Measurements from ENCODE around the gene ERO1B. TPM values are rescaled to one million over a fixed set of nuclear protein-coding genes. Genes with fewer than 3 reads are reported as not detected.
"Not testable (repeated sequence)": the region's sequence is repeated elsewhere in the genome, so short reads cannot be mapped to it uniquely, and the experiment has no call there.

ERO1B gene, protein sequence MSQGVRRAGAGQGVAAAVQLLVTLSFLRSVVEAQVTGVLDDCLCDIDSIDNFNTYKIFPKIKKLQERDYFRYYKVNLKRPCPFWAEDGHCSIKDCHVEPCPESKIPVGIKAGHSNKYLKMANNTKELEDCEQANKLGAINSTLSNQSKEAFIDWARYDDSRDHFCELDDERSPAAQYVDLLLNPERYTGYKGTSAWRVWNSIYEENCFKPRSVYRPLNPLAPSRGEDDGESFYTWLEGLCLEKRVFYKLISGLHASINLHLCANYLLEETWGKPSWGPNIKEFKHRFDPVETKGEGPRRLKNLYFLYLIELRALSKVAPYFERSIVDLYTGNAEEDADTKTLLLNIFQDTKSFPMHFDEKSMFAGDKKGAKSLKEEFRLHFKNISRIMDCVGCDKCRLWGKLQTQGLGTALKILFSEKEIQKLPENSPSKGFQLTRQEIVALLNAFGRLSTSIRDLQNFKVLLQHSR
- total RNA-seq (2014; rRNA removed; shearing (Covaris generic)): 3.2 and 4.2 TPM in 2 replicates

DNA sequence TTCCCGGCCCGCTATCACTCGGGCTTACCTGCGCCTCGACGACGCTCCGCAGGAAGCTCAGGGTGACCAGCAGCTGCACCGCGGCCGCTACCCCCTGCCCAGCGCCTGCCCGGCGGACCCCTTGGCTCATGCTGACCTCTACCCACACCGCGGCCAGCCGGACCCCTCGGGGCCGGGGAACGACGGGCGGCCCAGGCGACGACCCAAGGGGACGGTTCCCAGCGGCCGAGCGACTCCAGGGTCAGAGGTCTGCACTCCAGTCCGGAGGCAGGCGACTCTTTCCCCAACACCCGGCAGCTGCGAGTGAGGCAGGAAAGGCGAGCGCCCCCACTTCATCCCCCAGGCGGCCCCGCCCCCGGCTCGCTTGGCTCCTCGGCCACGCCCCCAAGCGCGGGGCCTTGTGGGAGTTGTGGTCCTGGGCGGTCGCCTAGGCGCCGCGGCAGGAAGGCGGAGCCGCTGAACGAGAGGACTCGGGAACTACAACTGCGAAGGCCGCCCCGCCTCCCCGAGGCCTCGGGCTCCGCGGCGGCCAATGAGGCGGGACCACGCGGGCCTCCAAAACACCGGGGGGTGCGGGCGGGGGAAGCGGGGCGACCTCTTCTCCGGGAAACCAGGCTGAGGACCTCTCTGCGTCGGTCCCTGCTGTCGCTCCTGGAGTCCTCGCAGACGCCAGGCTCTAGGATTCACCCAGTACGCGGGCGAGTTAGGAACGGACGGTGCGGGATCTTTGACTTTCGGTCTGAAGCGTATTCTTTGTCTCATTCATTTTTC is at the start of gene ERO1B:
TSS of gene ERO1B (minus strand) at position 305 of the 771 bp plus-strand sequence. CDS start at position 130, 175 bp downstream.
- peak; percentile 93 for DNase-seq (ENCODE audit: low spot score)

DNA sequence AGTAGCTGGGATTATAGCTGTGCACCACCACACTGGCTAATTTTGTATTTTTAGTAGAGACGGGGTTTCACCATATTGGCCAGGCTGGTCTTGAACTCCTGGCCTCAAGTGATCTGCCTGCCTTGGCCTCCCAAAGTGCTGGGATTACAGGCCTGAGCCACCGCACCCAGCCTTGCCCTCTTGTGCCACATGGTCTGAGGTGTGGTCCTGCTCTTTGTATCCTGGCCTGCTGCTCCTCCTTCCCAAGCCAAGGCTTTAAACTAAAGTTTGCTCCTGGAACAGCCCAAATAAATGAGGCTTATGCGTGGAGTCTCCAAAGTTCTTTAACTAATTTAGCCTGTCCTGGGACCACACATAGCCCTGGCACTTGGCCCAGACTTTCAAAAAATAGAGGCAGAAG is 49.7 kb upstream of the ERO1B start:
- not testable (repeated sequence) for DNase-seq (ENCODE audit: low spot score)

DNA sequence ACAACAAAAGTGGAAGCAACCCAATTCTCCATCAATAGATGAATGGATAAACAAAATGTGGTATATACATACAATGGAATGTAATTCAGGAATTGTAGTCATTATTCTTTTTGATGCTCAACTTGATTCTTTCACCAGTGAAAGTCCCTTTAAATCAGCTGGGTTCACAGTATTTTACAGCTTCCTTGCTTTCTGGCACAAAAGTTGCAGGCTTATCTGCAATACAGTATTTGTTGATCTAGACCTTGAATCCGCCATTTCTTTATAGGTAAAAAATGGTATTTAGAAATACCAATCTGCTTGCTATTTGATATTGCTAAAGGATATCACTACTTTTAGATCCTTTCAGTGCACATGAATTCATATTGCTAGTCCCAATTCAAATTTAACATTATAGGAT is 44.7 kb upstream of the ERO1B start:
- DNase-seq (ENCODE audit: low spot score): no peak

DNA sequence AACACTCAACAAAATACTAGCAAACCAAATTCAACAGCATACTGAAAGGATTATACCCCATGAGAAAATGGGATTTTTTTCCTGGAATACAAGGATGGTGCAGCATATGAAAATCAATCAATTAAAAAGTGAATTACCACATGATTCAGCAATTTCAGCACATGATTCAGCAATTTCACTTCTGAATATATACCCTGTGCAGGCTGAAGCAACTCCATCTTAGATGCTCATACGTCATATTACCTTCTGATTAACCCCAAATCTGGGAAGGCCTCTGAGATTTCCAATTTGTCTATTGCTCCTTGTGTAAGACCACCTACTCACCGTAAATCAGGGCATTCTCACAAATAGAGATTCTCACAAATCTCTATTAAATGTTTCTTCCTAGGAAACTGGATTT is 43.8 kb upstream of the ERO1B start:
- no peak for DNase-seq (ENCODE audit: low spot score)

DNA sequence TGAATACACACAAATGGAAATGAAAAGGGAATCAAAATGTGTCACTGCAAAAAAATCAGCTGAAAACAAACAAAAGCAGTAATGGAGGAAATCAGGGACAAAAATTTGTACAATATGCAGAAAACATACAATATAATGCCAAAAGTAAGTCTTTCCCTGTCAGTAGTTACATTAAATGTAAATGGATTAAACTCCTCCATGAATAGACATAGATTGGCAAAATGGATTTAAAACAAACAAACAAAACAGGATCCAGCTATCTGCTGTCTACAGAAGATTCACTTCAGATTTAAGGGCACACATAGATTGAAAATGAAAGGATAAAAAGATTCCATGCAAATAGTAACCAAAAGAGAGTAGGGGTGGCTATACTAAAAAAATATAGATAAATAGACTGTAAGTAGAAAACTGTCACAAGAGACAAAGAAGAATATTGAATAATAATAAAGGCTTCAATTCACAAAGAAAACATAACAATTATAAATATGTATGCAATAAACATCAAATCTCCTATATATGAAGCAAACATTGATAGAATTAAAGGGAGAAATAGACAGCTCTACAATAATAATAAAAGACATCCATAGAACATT is 42.2 kb upstream of the ERO1B start:
- no peak for DNase-seq (ENCODE audit: low spot score)

DNA sequence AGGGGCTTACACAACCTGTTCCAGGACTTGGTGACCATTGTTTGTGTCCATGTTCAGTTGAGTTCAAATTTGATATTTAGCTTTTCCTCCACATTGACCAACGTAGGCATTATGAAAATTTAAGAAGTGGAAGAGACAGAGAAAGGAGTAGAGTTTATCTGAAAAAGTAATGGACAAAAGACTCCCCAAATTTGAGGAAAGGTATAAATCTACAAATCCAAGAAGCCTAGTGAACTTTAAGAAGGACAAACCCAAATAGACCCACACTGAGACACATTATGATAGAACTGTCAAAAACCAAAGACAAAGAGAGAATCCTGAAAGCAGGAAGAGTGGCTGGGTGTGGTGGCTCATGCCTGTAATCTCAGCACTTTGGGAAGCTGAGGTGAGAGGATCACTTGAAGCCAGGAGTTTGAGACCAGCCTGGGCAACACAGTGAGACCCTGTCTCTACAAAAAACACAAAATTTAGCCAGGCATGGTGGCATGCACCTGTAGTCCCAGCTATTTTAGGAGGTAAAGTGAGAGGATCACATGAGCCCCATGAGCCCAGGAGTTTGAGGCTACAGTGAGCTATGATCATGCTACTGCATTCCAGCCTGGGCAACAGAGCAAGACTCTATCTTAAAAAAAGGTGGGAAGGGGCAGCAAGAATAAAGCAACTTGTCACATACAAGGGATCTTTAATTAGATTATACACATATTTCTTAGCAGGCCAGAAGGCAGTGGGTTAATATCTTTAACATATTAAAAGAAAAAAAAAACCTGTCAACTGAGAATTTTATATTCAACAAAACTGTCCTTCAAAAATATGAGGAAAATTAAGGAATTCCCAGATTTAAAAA is 41.0 kb upstream of the ERO1B start:
- DNase-seq (ENCODE audit: low spot score): no peak

DNA sequence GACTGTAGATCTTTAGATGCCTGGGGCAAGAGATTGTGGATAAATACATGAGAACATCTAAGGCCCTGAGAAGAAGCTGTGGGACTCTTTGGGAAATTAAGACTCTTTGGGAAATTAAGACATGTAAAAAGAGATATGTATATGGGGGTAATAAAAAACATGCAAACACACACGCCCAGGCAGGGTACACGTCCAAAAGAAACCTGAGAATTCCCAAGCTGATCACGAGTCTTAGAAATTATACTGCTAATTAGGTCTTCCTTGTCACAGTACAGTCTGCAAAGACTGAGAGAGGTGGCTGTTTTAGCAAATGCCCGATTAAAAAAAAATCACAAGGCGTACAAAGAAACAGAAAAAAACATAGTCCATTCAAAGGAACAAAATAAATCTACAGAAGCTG is 39.3 kb upstream of the ERO1B start:
- DNase-seq (ENCODE audit: low spot score): no peak

DNA sequence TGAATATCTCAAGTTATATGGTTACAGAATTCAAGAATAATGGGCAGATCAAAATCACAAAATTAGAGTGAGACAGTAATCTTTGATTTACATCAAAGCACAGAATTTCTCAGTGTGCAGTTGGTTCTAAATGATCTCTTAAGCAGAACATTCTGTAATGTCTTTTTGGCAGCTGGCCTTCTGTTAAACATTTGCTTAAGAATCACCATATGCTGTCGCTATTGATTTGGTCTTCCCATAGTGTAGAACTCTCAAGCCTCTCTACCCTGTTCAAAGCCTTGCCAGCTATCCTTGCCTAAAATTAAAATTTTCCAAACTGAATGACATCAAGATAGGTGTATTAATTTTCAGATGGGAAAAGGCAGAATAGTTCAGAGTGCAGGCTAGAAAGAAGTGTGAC is 38.9 kb upstream of the ERO1B start:
- no peak for DNase-seq (ENCODE audit: low spot score)

DNA sequence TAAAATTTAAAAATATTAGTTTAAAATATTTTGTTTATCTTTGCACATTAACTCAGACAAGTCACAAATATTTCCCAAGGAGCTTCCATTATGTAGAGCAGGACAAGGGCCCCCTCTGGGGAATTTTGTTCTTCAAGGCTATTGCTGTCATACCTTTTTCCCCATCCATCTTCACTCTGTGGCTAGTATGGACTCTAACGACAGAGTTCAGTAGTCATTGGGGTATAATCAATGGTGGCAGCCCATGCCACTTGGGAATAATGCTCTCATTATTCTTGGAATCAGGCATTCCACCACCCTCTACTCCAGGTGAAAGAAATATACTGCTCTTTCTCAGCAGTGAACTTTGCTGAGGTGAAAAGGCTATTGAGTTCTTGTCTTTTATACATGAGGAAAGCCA is 38.5 kb upstream of the ERO1B start:
- DNase-seq (ENCODE audit: low spot score): no peak

DNA sequence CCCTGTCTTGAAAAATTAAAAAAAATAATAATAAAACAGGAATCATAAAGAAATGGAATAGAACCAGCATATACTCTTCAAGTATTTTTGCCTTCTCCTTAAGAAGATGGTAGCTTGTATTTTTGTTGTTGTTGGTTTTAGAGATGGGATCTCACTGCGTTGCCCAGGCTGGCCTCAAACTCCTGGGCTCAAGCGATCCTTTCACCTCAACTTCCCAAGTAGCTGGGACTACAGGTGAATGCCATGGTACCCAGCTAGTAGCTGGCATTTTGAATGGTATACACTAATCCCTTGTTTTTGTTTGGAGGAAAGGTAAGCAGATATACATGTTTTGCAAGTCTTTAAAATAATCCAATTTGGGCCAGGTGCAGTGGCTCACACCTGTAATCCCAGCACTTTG is 34.7 kb upstream of the ERO1B start:
- DNase-seq (ENCODE audit: low spot score): no peak

DNA sequence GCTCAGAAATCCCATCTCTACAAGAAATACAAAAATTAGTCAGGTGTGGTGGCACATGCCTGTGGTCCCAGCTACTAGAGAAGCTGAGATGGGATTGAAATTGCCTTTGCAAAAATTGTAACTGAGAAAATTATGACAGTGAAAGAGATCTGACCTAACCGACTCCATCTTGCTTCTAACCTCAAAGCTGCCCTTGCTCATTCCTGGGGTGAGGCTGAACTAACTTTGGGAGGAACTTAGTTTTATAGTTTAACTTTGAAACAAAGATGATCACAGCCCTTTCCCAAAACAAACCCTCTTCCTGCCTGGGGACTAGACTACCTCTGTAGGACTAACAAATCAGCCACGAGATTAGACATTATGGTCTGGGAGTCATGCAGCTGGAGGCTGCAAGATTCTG is 33.8 kb upstream of the ERO1B start:
- DNase-seq (ENCODE audit: low spot score): no peak

DNA sequence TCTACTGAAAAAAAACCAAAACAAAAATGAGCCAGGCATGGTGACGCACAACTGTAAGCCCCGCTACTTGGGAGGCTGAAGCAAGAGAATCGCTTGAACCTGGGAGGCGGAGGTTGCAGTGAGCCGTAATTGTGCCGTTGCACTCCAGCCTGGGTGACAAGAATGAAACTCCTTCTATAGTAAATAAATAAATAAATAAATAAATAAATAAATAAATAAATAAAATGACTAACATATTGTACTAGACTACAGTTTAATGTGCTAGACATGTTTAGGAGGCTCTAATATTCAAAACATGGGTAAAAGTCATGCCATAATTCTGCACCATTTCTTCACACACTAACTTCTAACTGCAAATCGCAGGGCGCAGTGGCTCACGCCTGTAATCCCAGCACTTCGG is 33.3 kb upstream of the ERO1B start:
- DNase-seq (ENCODE audit: low spot score): no peak

DNA sequence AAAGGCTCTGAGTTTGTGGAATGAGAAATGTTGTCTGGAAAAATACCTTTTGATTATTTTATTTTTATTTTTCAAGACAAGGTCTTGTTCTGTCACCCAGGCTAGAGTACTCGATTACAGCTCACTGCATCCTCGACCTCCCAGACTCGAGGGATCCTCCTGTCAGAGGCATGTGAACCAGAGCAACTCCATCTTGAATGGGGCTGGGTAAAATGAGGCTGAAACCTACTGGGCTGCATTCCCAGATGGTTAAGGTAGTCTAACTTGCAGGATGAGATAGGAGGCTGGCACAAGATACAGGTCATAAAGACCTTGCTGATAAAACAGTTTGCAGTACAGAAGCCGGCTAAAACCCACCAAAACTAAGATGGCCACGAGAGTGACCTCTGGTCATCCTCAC is 32.3 kb upstream of the ERO1B start:
- not testable (repeated sequence) for DNase-seq (ENCODE audit: low spot score)

DNA sequence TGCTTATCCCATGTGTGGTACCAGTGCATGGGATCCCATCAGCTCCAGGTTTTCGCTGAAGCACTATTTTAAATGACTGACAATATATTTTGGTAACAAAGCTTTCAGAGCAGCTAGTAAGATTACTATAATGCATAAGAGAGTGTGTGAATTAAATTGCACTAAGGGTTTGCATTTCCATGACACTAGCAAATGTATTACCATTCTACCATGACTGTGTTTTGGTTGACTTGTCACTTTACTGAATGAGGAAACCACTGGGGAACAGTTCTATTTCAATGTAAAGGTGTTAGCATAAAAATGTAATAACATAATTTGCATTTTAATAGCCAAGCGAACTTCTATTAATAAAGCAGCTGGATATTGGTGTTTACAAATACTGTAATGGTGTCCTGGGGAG is 31.7 kb upstream of the ERO1B start:
- no peak for DNase-seq (ENCODE audit: low spot score)

DNA sequence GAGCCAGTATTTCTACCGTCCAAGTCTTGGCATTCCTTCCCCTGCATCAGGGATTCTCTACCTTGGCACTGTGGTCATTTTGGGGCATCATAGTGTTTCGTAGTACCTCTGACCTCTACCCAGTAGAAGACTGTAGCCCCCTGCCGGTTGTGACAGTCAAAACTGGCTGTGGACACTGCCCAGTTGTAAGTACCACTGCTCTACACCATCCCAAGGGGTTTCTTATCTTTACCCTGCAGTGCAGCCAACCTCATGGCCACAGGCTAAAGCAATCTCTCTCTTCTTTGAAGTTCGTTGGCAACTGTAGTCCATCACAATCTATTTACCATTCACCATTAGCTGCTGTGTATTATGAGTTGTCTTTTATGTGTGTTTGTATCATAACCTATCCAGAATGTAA is 29.3 kb upstream of the ERO1B start:
- no peak for DNase-seq (ENCODE audit: low spot score)

DNA sequence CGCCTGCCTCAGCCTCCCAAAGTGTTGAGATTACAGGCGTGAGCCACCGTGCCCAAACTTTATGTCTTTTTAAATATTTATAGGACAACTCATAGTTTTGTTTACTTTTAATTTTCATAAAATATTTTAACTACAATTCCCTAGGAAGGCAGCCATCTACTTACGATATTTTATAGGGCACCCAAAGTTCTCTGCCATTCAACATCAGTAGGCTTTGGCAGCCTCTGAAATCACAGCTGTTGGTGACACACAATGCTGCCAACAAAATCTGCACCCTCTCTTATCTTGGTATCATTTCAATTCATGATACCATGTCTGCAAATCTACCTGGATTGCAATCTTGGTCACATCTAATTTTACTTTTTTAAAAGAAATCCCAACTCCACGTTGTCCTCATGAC is 27.1 kb upstream of the ERO1B start:
- DNase-seq (ENCODE audit: low spot score): no peak

DNA sequence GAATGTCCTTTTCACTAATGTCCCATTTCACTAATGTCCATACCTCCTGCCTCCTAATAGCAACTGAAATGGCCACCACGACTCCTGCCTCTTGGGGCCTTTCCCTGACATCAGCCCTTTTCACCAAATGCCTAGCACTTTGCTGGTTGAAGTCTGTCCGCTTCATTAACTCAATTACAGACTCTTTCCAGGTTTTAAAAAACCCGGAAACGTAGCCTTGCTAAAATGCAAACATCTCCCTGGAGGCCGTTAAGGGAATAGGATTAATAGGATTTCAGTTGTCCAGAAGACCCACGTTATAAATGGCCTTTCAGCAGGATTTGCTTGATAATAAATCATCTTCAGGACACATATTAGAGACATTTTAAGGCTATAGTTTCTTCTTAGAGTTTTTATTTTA is 25.7 kb upstream of the ERO1B start:
- no peak for DNase-seq (ENCODE audit: low spot score)

DNA sequence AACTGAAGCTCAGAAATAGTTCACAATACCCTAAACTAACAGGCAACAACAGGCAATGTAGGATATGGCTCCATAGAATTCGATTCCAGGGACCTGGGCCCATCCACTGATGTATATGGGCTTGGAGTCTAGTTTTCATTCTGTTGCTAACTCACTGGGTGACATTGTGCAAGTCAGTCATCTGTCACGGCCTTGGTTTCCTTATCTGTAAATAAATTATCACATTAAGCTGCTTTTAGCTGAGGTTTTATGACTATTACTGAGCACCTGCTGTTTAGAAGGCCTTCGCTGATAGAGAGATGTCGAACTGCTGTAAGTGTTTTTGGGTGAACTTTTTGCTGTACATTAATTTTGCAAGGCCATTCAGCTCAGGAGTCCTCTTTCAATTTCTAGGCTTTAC is 22.9 kb upstream of the ERO1B start:
- DNase-seq (ENCODE audit: low spot score): no peak

DNA sequence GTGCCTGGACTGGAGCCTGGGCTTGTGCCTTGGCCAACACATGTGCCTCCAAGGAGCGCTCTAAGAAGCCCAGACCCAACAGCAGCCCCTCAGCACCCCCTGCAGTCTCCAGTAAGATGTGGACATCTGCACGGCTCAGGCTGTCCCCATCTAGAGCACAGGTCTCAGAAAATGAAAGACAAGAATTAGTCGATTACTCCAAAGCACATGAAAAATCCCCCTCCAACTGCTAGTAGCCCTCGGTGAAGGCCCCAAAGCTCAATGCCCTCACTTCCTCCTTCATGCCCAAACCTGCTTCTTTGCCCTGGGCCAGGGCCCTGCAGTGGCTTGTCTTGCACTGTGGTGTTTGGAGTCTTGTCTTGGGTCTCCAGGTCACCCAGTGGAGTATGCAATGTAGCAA is 21.9 kb upstream of the ERO1B start:
- DNase-seq (ENCODE audit: low spot score): no peak

DNA sequence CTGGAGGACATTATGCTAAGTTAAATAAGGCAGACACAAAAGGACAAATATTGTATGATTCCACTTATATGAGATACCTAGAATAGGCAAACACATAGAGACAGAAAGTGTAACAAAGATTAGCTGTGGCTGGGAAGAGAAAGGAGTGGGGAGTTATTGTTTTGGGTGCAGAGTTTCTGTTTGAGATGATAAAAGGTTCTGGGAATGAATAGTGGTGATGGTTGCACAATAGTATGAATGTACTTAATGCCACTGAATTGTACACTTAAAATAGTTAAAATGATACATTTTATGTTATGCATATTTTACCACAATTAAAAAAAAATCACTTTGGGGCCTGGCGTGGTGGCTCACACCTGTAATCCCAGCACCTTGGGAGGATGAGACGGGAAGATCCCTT is 21.2 kb upstream of the ERO1B start:
- no peak for DNase-seq (ENCODE audit: low spot score)

DNA sequence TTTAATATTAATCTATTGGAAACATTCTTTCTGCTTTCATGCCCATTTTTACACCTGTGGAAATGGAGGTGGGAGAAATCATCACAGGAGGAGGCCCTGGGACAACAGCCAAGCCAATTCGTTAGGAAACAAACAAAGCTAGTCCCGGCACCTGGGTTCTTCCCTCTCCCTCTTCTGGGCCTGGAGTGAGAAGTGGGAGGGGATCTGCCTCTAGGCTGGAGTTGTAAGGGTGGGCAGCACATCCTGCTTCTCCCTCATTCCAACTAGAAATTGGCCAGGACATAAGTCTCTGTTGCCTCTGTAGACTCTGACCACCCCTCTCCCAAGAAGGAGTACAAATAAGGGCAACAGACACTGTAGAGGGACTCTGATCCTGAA is 20.2 kb upstream of the ERO1B start:
- DNase-seq (ENCODE audit: low spot score): no peak

All from H4 (cell line).